Esophagus muscularis mucosa (tissue), 3 donors: Measurements from ENCODE around the gene CCDC167.

Experiments used
- CTCF ChIP-seq, 3 experiments: fragments of 200-600 bp in 2 of 3; fragments of 450-650 bp in 1 of 3; sonication (generic) in 2 of 3; IDR thresholded peaks; one replicate each; pipeline ENCODE4 v1.5.1; 2017 to 2019; ENCODE audit warnings: antibody characterized with exemption in 3 of 3, mild to moderate bottlenecking in 2 of 3, moderate library complexity in 1 of 3
- POLR2A ChIP-seq: fragments of 450-650 bp; IDR thresholded peaks from one replicate; pipeline ENCODE4 v1.6.1; 2017; ENCODE audit warnings: antibody characterized with exemption, moderate library complexity, mild to moderate bottlenecking, low read depth
- POLR2AphosphoS5 ChIP-seq, 2 donors: sonication (generic); formaldehyde crosslinking; IDR thresholded peaks; one replicate each; pipeline ENCODE4 v1.6.1; 2017; ENCODE audit warnings: antibody characterized with exemption in 2 of 2

GRCh38 chr6:37477656-37478435 lies 21.8 kb downstream of the CCDC167 start:
- TF ChIP-seq POLR2A (no peak), CTCF (IDR thresholded peaks at IDR 0.05) (no peak), POLR2AphosphoS5 (IDR thresholded peaks at IDR 0.05) (no peak)
